GM10248 (cell line): ENCODE results near the gene POT1.

Source experiments
- CTCF ChIA-PET: fragments of 300-600 bp; sonication (Branson Sonifier 250); formaldehyde crosslinking; extraction: SDS; loops from one replicate; lab custom pipeline; 2021; ENCODE audit warnings: antibody characterized with exemption; lab: Yijun Ruan, JAX
- POLR2A ChIA-PET: fragments of 350-650 bp; sonication (Branson Sonifier 250); formaldehyde crosslinking; extraction: SDS; loops from one replicate; lab custom pipeline; 2020; ENCODE audit warnings: antibody characterized with exemption; lab: Yijun Ruan, JAX
- DNase-seq: peaks from one replicate; pipeline ENCODE4 v3.0.0; 2012; ENCODE audit errors: extremely low spot score
- CTCF ChIP-seq: IDR thresholded peaks from 2 replicates; pipeline ENCODE4 v1.5.1; 2012; ENCODE audit warnings: mild to moderate bottlenecking, low read depth; ENCODE audit errors: extremely low read depth, missing control alignments, control extremely low read depth

The POT1 gene

GRCh38 chr7:124783271-124783670 lies 146.4 kb downstream of the POT1 start:
- no peak for DNase-seq
- no peak for TF ChIP-seq CTCF
- CTCF ChIA-PET = interaction anchor here (1.0 to 1.2 kb wide), 2 partner anchors 623 to 682 kb away, joined by 3 to 6 read pairs; no protein-coding TSS in a partner anchor
- POLR2A ChIA-PET = no interaction called here

GRCh38 chr7:124781907-124782734 lies 147.5 kb downstream of the POT1 start:
- TF ChIP-seq CTCF = no peak

GRCh38 chr7:124781418-124781817 lies 148.2 kb downstream of the POT1 start:
- ChIA-PET CTCF (interaction anchor here (1.0 to 1.6 kb wide), 2 partner anchors 15 to 611 kb away, joined by 4 read pairs; partner anchors contain the start of gene GPR37), POLR2A (no interaction called here)
- DNase-seq = no peak
- TF ChIP-seq CTCF = no peak

More at GRCh38 chr7:124781907-124782734, 147.5 kb downstream of the POT1 start:
- CTCF ChIA-PET = interaction anchor here (0.8 to 1.0 kb wide), 2 partner anchors 14 to 622 kb away, joined by 3 read pairs; no protein-coding TSS in a partner anchor
- no peak for DNase-seq
- POLR2A ChIA-PET = no interaction called here

DNA sequence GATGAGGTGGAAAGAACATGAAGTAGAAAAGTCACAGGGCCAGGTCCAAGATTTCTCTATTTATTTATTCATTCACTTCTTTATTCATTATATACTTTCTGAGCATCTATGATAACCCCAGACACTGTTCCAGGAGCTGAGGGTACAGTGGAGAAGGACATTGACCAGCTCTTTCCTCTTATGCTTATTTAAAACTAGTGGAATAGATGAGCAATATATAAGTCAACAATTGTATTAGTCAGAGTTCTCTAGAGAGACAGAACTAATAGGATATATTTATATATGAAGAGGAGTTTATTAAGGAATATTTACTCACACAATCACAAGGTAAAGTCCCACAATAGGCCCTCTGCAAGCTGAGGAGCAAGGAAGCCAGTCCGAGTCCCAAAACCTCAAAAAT lies 149.0 kb downstream of the POT1 start:
- no peak for DNase-seq
- POLR2A ChIA-PET = no interaction called here
- CTCF ChIA-PET = interaction anchor here (1.0 to 2.2 kb wide), 4 partner anchors 14 to 611 kb away, joined by 3 to 7 read pairs (median 4); partner anchors contain the start of gene GPR37
- TF ChIP-seq CTCF = no peak

- ChIA-PET CTCF (interaction anchor here (1.0 to 2.2 kb wide), 4 partner anchors 14 to 611 kb away, joined by 3 to 7 read pairs (median 4); partner anchors contain the start of gene GPR37), POLR2A (no interaction called here)
- TF ChIP-seq CTCF = no peak
- no peak for DNase-seq
These were observed 149.6 kb downstream of the POT1 start for GRCh38 chr7:124780056-124780455.

GRCh38 chr7:124779620-124780019 lies 150.0 kb downstream of the POT1 start:
- POLR2A ChIA-PET = no interaction called here
- CTCF ChIA-PET = interaction anchor here (1.6 to 2.2 kb wide), 2 partner anchors 13 to 18 kb away, joined by 4 to 7 read pairs; partner anchors contain the start of gene GPR37
- no peak for TF ChIP-seq CTCF
- DNase-seq = no peak
